Measurements from ENCODE around the gene FRMD8.
A peak's percentile ranks its signal among the peaks of the same experiment; 100 is the strongest.

FRMD8 gene

DNA sequence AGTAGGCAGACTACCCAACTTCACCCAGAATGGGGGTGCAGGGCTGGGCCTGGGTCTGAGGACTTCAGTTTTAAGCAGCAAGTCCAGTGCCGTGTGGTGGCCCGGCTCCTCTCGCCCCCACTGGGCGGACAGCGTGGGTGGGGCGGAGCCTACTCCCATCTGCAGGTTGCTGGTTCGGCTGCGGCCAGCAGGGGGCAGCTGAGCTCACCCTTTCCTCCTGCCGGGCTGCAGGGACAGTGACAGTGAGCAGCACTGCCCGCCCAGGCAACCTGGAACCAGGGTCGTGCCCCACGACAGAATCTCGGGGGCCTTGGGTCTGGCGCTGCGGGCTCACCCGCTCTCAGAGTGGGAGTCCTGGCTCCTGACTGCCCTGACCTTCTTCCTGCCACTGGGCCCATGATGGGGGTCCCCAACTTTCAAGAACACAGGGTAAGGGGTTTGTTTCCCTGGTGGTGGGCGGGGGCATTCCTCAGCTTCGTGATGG lies 29.9 kb downstream of the FRMD8 start:
- peak; percentile 78 for DNase-seq

DNA sequence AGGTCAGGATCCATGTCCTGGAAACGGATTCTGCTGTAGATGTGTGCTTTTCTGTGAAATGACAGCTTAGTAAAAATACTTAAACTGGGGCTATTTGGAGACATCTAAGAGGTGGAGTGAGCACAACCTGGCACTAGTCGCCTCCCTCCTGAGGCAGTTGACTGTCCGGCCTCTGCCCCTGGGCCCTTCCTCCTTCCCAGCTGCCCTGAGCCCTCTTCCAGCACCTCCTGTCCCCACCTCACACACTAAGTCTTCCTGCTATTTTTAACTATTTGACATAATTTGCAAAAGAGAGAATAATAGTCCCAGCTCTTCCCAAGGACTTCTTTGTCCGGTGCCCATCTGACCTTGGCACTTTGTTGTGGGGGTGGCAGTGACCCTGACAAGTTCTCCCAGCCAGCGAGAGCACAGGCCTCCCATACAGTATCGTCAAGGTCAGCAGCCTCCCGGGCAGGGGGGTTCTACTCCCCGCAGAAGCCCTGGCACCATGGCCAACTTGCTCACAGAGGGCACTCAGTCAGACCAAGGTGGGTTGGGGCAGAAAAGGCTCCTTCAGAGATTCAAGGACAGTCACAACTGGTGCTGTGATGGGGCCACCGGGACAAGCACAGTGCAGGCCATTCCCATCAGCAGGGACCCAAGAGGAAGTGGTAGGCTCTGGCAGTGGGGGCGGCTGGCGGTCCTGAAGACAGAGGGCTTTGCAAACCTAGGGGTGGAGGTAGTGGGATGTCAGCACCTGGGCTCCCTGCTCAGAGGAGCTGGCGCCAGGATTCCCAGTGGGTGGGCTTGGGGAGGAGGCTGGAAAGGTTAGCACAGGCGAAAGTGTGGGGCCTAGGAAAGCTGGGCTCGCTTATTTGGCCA lies 30.6 kb downstream of the FRMD8 start:
- peak; percentile 54 for DNase-seq

DNA sequence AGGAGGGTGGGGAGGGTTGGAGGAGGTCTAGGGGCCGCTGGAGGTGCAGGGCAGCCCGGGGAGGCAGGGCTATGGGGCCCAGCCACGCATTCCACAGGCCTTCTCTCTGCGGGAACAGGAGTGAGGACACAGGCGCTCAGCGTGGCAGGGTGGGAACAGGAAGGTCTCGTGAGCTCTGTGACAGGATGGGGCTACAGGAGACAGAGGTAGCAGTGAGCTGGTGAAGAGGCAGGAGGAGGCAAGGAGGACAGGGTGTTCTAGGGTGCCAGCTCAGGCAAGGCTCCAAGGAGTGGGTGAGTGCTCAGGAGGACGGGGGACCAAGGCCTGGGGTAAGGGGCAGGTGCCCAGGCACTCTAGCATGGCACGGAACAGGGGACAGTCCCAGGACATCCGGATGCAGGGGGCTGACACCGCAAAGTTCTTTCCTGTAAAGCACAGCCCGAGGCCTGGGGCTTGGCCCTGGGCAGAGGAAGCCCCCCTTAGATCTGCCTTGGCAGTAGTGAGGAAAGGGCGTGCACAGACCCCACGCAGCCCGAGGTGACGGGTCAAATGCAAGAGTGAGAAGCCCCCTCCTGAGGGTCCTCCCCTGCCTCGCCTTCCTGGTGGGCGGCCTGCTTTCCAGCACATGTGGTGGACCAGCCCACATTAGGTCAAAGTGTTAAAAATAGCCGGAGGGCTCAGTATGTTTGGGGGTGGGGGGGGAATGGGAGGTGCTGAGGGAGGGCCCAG lies 31.4 kb downstream of the FRMD8 start:
- DNase-seq = peak; percentile 44

DNA sequence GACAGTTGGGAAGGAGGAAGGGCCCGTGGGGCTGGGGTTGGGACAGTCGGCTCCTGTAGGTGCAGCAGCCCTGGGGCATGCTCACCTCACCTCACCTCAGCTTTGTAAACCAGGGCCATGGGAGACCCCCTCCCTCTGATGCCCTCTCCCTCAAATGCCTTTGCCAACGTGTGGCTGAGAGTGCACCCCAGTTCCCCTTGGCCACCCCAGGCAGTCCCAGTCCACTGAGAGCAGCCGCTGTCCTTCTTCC lies 31.9 kb downstream of the FRMD8 start:
- no peak for DNase-seq

DNA sequence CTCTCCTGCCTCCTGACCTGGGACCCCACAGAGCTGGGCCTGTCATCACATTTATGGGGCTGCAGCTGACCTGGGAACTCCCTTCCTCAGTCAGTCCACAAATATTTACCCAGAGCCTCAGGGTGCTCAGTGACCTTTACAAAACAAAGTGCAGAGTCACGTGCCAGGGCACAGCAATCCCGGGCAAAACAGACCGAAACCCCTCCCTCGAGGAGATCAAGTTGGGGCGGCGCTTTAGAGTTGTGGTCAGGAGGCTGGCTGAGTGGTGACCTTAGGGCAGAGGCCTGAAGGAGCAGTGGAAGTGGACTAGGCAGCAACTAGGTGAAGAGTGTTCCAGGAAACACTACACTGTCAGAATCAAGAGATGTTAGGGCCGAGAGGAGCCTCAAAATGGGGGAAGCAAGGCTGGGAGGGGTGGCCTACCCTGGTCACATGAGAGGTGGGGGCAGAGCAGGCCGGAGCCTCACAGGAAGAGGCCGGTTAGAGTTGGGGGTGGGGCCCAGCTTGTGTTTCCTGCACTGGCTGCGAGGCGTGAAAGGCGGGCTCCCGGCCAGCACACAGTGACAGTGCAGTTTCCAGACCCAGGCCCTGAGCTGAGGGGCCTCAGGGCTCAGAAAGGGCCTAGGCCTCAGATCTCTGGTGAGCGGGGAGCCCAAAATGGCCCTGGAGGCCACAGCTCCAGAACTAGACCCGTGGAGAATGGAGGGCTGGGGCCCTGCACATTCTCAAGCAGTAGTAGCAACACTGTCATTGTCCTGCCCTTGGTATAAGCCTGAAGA lies 32.4 kb downstream of the FRMD8 start:
- DNase-seq = peak; percentile 98

DNA sequence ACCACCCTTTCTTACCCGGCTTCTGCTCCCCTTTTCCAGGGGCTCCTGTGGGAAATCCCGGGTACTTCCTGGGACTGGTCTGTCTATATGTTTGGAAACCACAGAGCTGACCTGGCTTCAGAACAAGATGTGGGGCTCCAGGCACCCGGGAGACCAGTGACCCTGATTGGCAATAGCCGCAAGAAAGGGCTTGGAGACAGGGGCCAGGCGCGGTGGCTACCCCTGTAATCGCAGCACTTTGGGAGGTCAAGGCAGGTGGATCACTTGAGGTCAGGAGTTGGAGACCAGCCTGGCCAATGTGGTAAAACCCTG lies 33.0 kb downstream of the FRMD8 start:
- DNase-seq = peak; percentile 85

DNA sequence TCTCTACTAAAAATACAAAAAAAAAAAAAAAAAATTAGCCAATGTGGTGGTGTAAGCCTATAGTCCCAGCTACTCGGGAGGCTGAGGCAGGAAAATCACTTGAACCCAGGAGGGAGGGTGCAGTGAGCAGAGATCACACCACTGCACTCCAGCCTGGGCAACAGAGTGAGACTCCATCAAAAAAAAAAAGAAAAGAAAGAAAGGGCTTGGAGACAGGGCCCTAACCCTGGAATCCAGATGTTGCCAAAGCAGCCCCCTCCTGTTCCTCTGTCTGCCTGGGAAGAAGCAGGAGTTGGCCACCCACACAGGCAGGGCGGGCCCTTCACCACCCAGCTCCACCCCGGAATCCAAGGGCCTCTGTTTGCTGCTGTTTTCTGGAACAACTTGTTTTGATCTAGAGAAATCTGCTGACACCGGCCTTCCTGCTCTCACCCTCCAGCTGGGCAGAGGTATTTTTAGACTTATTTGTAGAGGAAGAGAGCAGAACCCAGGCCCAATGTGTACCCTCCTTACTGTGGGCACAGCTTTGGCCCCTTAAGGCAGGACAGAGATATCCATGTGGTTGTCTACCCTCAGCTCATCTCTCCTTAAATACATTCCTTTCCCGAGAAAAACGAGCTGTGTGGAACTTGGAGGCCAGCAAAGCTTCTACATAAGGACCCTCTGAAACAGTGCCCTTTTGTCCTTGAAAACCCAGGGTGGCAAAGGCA lies 33.5 kb downstream of the FRMD8 start:
- DNase-seq = peak; percentile 70

DNA sequence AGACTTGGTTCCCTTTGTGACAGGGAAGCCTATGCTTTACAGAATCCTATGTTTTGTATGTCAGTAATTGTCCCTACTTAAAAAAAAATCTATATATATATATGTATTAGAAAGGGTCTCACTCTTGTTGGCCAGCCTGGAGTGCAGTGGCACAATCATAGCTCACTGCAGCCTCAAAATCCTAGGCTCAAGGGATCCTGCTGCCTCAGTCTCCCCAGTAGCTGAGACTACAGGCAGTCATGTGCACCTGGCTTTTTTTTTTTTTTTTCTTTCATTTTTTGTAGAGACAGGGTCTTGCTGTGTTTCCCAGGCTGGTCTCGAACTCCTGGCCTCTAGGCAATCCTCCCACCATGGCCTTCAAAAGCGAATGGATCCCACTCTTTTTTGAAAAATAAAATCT lies 34.1 kb downstream of the FRMD8 start:
- DNase-seq = no peak

DNA sequence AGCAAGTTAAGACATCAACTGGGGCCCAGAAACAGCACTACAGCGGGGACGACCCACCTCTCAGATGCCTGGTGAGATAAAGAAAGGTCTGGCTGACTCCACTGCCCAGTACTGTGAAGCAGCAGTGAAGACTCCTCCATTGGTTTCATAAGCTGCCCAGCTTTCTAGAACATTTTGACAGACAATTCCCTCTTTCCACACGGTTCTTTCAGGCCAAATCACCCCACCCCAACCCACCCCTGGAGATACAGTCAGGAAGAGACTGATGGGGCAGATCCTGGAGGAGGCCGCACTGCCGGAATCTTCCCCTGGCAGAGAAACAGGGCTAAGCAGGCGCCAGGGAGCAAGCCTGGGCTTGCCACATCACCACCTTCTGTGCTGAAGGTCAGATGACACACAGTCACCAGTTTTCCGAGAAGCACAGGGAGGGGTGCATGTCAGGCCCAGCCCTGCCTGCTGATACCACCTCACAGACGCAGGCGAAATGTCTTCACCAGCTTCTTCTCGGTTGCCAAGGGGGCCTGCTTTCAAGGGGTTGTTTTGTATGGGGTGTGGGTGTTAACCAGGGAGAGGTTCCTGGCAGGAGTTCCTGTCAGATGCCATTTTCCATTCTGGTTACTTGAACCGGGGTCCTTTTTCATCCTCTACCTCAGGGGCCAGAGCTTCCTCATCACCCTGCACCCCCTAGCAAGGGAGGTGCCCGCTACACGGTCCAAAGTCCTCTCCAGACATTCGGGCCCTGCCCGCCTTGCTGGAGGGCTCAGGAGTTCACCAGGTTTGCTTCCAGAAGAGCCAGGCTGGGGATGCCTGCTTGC lies 34.7 kb downstream of the FRMD8 start:
- DNase-seq = peak; percentile 86

DNA sequence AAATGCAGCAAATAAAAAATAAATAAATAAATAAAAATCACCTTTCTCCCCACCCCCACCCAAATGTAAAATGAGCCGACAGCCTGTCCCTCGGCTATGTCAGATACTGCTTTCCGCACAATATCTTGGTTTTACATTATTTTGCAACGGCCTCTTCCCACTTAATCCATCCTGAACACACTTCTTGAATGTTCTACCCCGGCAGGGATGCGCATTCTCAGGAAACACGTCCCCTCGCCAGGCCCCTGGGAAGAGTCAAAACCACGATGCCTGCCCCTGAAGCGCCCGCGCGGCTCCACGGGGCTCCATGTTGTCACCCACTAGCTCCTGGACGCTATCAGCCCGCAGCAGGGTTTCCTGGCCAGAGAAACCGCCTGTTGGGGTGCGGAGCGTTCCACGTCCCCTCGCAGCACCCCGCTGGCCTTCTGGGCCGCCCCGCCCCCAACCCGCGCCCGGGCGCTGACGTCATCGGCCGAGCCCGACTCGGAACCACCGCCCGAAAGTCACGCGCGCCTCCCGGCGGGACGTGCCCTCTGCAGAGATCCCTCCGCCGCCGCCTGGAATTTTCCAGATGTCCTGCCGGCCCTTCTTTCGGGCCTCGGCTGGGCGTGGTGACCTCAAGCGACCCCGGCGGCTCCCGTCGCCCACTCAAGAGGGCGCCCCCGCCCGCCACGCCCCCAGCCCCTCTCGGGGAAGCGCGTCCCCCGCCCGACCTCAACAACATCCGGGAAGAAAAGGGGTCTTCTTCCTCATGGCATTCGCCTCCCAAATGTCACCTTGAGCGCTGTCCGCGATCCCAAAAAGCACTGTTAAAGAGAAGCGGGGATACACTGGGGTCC lies 35.6 kb downstream of the FRMD8 start:
- peak; percentile 85 for DNase-seq

DNA sequence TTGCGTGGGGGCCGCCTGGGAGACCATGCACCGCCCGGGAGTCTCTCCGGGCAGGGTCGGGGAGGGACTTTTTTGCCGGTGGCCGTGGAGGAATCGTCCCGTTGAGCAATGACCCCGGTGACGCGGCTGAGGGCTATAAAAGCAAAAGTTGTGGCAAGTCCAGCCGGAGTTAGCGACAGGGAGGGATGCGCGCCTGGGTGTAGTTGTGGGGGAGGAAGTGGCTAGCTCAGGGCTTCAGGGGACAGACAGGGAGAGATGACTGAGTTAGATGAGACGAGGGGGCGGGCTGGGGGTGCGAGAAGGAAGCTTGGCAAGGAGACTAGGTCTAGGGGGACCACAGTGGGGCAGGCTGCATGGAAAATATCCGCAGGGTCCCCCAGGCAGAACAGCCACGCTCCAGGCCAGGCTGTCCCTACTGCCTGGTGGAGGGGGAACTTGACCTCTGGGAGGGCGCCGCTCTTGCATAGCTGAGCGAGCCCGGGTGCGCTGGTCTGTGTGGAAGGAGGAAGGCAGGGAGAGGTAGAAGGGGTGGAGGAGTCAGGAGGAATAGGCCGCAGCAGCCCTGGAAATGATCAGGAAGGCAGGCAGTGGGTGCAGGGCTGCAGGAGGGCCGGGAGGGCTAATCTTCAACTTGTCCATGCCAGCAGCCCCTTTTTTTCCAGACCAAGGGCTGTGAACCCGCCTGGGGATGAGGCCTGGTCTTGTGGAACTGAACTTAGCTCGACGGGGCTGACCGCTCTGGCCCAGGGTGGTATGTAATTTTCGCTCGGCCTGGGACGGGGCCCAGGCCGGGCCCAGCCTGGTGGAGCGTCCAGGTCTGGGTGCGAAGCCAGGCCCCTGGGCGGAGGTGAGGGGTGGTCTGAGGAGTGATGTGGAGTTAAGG lies 36.4 kb downstream of the FRMD8 start, which contains the start of gene NEAT1:
NEAT1 (plus strand) TSS at position 166 of the 883 bp plus-strand sequence.
- DNase-seq = peak; percentile 92

DNA sequence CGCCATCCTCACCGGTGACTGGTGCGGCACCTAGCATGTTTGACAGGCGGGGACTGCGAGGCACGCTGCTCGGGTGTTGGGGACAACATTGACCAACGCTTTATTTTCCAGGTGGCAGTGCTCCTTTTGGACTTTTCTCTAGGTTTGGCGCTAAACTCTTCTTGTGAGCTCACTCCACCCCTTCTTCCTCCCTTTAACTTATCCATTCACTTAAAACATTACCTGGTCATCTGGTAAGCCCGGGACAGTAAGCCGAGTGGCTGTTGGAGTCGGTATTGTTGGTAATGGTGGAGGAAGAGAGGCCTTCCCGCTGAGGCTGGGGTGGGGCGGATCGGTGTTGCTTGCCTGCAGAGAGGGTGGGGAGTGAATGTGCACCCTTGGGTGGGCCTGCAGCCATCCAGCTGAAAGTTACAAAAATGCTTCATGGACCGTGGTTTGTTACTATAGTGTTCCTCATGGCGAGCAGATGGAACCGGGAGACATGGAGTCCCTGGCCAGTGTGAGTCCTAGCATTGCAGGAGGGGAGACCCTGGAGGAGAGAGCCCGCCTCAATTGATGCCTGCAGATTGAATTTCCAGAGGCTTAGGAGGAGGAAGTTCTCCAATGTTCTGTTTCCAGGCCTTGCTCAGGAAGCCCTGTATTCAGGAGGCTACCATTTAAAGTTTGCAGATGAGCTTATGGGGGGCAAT lies 37.2 kb downstream of the FRMD8 start:
- no peak for DNase-seq

DNA sequence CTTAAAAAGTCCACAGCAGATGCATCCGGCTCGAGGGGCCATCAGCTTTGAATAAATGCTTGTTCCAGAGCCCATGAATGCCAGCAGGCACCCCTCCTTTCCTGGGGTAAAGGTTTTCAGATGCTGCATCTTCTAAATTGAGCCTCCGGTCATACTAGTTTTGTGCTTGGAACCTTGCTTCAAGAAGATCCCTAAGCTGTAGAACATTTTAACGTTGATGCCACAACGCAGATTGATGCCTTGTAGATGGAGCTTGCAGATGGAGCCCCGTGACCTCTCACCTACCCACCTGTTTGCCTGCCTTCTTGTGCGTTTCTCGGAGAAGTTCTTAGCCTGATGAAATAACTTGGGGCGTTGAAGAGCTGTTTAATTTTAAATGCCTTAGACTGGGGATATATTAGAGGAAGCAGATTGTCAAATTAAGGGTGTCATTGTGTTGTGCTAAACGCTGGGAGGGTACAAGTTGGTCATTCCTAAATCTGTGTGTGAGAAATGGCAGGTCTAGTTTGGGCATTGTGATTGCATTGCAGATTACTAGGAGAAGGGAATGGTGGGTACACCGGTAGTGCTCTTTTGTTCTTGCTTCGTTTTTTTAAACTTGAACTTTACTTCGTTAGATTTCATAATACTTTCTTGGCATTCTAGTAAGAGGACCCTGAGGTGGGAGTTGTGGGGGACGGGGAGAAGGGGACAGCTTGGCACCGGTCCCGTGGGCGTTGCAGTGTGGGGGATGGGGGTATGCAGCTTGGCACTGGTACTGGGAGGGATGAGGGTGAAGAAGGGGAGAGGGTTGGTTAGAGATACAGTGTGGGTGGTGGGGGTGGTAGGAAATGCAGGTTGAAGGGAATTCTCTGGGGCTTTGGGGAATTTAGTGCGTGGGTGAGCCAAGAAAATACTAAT lies 38.0 kb downstream of the FRMD8 start:
- peak; percentile 55 for DNase-seq

DNA sequence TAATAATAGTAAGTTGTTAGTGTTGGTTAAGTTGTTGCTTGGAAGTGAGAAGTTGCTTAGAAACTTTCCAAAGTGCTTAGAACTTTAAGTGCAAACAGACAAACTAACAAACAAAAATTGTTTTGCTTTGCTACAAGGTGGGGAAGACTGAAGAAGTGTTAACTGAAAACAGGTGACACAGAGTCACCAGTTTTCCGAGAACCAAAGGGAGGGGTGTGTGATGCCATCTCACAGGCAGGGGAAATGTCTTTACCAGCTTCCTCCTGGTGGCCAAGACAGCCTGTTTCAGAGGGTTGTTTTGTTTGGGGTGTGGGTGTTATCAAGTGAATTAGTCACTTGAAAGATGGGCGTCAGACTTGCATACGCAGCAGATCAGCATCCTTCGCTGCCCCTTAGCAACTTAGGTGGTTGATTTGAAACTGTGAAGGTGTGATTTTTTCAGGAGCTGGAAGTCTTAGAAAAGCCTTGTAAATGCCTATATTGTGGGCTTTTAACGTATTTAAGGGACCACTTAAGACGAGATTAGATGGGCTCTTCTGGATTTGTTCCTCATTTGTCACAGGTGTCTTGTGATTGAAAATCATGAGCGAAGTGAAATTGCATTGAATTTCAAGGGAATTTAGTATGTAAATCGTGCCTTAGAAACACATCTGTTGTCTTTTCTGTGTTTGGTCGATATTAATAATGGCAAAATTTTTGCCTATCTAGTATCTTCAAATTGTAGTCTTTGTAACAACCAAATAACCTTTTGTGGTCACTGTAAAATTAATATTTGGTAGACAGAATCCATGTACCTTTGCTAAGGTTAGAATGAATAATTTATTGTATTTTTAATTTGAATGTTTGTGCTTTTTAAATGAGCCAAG lies 38.9 kb downstream of the FRMD8 start:
- DNase-seq = peak; percentile 65

DNA sequence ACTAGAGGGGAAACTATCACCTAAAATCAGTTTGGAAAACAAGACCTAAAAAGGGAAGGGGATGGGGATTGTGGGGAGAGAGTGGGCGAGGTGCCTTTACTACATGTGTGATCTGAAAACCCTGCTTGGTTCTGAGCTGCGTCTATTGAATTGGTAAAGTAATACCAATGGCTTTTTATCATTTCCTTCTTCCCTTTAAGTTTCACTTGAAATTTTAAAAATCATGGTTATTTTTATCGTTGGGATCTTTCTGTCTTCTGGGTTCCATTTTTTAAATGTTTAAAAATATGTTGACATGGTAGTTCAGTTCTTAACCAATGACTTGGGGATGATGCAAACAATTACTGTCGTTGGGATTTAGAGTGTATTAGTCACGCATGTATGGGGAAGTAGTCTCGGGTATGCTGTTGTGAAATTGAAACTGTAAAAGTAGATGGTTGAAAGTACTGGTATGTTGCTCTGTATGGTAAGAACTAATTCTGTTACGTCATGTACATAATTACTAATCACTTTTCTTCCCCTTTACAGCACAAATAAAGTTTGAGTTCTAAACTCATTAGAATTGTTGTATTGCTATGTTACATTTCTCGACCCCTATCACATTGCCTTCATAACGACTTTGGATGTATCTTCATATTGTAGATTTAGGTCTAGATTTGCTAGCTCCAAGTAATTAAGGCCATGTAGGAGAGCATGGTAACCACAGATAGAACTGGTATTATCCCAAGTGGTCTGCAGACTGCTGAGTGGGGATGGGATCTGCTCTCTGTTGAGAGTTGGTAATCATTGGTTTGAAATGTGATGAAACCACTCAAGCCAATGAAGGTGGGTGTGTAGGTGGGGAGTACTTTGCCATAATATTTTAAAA lies 39.8 kb downstream of the FRMD8 start:
- DNase-seq = peak; percentile 71

Data from KG1 (cell line).